Measurements from ENCODE around the gene CCNH.

GRCh38 chr5:87398981-87399614 lies 13.6 kb downstream of the CCNH start:
- TF ChIP-seq, protein P1, sequence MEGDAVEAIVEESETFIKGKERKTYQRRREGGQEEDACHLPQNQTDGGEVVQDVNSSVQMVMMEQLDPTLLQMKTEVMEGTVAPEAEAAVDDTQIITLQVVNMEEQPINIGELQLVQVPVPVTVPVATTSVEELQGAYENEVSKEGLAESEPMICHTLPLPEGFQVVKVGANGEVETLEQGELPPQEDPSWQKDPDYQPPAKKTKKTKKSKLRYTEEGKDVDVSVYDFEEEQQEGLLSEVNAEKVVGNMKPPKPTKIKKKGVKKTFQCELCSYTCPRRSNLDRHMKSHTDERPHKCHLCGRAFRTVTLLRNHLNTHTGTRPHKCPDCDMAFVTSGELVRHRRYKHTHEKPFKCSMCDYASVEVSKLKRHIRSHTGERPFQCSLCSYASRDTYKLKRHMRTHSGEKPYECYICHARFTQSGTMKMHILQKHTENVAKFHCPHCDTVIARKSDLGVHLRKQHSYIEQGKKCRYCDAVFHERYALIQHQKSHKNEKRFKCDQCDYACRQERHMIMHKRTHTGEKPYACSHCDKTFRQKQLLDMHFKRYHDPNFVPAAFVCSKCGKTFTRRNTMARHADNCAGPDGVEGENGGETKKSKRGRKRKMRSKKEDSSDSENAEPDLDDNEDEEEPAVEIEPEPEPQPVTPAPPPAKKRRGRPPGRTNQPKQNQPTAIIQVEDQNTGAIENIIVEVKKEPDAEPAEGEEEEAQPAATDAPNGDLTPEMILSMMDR (conservative IDR thresholded peaks at IDR 0.05) = no peak
- TF ChIP-seq ZFX (IDR thresholded peaks at IDR 0.05) = no peak
